Activated CD4-positive, alpha-beta T cell treated with anti-CD3 and anti-CD28 coated beads, Interleukin-2, Interleukin-6, amounts not matched to agents 100 ng/mL and 50 ng/mL, durations not matched to agents 16 hours and 8 hours (primary cell): ENCODE measurements around the gene MAML2.

Experiments
- DNase-seq: peaks from one replicate; pipeline ENCODE4 v3.0.0-alpha.2; 2020

MAML2 gene

GRCh38 chr11:96232132-96232531 lies 110.9 kb downstream of the MAML2 start:
- DNase-seq = no peak

DNA sequence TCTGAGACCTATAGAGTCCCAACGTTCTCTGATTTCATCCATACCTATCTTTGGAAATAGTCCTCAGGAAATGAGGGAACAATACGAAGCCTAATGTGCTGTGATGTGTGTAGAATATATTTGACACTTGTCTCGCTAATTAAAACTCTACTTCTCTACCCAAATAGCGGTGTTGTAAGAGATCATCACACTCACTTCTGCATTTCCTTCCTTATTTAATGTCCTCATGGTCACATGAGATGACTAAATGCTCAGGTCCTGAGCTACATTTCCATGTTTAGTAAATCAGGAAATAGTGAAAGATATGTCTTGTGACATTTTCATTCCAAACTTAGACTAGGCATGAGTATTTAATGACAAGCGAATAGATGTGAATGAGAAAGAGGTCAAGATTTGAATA lies 112.3 kb downstream of the MAML2 start:
- DNase-seq = no peak

DNA sequence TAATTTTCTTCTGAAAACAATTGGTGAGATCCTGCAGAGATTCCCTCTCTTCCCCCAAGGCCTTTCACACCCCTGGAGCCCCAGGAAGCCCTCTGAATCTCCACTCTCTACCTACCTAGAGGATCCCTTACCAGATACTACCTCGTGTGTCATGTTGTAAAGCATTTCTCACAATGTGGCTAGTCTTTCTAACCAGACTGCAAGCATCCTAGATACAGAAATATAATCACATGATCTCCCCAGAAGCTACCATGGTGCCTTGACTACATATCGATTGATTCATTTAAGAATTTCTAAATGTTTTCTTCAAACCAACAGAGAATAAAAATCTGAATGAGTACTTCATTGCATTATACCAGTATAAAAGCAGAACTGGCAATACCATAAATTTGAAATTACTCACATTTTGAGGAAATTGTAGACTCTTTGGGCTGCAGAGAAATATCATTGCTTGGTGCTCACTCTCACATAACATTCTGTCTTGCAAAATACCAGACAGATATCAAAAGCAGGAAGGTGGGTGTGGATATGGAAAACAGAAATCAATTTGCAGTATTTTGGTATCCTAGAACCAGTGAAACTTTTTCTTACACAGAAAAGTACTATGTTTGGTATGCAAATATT lies 113.5 kb downstream of the MAML2 start:
- no peak for DNase-seq

GRCh38 chr11:96228910-96229309 lies 114.1 kb downstream of the MAML2 start:
- no peak for DNase-seq

GRCh38 chr11:96228473-96228891 lies 114.5 kb downstream of the MAML2 start:
- DNase-seq = no peak

- DNase-seq = no peak
These were observed 115.8 kb downstream of the MAML2 start for GRCh38 chr11:96227244-96227643.

GRCh38 chr11:96223083-96223482 lies 119.9 kb downstream of the MAML2 start:
- DNase-seq = no peak

DNA sequence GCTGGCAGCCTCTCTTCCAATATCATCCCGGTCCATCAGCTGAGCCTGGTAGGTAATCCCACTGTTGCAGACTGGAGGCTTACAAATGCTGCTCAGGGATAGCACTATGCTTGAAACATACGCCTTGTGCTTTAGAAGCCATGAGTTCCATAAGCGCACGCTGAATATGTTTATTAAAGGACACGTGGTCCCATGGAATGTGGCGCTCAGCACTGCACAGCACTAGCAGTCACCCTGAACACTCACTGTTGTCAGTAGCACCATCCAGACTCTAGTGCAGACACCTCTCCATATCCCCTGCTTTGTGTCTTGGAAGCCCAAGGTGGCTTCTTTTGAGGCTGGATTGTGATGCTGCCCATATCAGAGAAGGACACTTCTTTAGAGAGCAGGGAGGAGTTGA lies 120.9 kb downstream of the MAML2 start:
- DNase-seq = no peak

DNA sequence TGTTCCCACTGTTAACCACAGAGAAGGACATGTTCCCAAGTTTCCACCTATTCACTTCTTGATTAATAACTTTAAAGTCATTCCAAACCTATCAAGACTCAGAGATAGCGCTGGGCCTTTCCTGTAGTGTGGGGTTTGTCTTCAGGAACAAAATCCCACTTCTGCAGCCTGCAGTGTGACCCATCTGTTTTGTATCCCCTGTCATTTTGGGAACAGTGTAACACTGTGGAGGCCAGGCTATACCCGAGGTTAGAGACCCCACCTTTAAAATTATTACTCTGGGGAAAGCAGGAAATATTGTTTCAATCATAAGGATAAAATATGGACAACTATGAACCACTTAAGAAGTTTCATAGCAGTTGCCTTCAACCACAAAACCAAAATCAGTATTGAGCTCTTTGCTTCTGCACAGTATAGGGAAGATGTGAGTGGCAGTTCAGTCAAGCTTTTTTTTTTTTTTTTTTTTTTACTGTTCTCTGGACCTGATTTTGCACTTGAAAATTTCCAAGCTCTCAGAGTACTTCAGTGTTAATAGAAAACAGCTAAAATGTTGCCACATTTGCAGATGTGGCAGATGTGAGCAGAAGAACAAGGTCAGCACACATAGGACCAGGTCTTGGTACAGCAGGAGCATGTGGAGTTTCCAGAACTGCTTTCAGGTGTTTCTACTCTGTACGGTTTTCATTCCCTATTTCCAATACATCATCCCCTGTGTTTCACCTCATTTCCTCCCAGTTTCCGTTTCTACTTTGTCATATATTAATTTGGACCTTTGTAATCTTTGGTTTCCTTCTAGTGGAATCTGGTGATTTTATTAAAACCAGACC lies 121.5 kb downstream of the MAML2 start:
- DNase-seq = no peak

GRCh38 chr11:96219981-96220623 lies 122.9 kb downstream of the MAML2 start:
- DNase-seq = no peak

GRCh38 chr11:96218901-96219300 lies 124.1 kb downstream of the MAML2 start:
- no peak for DNase-seq

DNA sequence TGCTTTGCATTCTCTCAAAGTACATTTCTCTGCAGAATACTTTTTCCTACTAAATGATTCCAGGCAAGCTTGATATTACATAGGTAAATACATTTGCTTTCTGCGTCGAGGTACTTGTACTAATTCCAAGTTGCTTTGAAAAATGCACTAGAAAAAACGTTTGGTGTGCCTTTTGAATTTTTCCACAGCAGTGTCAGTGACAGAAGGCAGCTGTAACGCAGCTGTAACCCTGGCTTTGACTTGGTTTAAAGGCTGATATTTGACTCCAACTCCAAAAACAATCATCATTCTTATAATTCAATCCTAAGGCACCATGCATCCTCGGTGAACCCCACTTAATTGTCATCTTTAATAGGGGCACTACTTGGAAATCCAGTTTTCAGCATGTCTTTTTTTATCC lies 125.0 kb downstream of the MAML2 start:
- DNase-seq = no peak

GRCh38 chr11:96217206-96217605 lies 125.8 kb downstream of the MAML2 start:
- DNase-seq = no peak

- DNase-seq = no peak
These were observed 127.2 kb downstream of the MAML2 start for GRCh38 chr11:96215826-96216225.

DNA sequence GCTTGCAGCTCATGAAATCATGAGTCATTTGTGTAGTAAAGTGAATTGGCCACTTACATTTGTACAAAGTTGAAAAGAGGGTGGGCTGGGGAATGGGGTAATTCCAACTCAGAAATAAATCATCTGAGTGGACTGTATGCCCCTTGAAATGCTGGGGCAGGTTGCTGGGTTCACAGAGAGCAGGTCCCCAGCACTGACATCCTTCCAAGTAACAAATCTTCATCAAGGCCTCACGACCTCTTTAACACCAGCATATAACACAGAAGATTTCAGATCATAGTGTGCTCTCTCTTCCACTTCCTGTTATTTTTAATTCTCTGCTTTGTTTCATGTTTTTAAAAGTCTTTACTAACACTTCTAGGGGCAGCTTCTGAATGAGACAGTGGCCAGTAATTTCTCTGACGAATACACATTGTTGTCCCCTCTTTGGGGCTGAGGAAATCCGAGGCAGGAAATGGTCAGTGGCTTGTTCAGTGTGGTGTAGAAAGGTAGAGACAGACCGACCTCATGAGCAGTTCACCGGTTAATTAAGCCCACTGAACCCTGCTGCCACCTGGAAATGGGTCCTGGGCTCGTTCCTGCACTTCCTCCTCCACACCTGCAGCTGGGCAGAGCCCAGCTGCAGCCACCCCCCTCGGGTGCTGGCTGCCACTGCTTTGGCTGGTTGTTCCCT lies 127.7 kb downstream of the MAML2 start:
- peak; percentile 53 for DNase-seq

DNA sequence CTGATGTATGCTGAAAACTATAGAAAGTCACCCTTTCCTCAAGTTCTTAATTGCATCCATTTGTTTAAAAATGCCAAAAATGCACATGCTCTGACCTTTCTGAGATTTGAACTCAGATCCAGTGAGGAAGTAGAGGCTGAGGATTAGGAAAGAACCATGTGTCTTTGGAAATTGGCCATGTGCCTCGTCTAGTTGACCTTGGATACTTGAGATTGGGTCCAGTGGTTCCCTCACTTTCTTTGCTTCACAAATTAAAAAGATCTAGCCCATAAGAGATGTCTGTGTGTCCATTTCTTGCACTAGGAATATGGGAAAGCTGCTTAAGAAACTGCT lies 128.3 kb downstream of the MAML2 start:
- DNase-seq = no peak

GRCh38 chr11:96213500-96213899 lies 129.5 kb downstream of the MAML2 start:
- DNase-seq = no peak

GRCh38 chr11:96211436-96211835 lies 131.6 kb downstream of the MAML2 start:
- DNase-seq = no peak

DNA sequence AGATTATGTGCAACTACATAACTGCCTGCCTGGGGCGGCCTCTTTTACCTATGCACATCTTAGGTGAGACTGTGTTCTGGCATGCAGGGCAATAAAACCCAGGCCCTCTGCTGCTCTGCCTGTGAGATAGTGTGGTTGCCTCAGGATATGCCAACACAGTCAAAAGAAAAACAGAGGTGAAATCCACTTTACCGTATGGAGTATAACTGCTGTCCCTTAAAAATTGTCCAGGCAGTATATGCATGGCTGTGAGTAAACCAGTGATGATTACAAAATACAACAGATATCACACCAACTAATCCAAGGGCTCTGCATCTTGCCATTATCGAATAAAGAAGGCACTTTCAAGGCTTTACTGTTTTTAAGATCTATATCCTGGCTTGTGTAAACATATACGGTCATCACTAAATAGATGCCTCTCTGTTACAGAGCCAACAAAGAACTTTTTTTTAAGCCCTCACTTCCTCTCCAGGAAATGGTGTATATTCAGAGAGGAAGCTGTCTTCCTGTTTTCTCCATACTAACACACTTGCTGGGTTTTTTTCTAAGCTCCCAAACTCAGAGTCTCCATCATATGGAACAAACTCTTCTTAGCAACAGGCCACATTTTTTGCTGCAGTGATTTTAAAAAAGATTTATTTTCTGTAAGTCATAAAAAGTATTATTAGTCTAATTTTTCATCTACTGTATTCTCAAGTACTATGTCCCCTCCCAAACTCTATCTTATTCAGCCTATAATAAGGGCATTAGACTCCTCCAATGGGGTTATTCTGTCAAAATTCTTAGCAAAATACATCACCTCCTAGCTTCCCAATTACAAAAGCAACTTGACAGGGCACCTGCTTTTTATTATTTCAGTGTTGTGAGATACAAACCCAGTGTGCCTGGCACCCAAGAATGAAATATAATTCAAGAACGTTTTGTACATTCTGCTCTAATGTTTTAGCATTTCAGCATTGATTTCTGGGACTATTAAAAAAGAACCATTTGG lies 135.2 kb downstream of the MAML2 start:
- DNase-seq = peak; percentile 63

DNA sequence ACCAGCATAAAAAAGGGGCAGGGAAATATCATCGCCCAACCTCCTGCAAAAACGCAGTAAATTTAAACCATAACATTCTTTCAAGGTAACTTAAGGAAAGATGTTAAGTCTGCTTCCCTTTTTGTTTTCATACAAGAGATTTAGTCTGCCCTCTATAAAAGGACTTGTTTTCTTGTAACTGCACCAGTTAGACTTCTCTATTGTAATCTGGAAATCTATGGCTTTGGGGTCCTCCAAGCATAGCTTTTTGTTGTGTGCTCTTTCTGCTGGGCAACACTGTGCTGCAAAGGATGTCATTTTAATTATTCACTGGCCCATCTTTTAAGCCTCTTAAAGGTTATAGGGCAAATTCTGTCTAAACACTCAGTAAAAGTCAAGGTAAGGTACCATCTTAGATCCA lies 136.0 kb downstream of the MAML2 start:
- no peak for DNase-seq

DNA sequence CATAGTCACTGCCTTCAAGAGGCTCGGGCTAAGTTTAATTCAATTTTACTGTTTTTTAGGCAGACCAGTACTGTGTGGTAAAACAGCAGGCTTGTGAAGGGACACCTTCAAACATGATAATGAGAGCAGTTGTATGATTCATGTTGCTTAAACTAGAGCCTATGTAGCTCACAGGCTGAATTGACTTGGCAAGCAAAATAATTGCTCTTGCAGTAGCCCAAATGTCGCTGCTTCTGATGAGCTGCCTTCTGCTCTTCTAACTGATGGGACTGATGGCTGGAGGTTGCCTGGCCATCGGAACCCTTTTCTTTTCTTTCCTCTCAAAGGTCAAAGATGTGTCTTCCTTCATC lies 137.6 kb downstream of the MAML2 start:
- DNase-seq = peak; percentile 44

DNA sequence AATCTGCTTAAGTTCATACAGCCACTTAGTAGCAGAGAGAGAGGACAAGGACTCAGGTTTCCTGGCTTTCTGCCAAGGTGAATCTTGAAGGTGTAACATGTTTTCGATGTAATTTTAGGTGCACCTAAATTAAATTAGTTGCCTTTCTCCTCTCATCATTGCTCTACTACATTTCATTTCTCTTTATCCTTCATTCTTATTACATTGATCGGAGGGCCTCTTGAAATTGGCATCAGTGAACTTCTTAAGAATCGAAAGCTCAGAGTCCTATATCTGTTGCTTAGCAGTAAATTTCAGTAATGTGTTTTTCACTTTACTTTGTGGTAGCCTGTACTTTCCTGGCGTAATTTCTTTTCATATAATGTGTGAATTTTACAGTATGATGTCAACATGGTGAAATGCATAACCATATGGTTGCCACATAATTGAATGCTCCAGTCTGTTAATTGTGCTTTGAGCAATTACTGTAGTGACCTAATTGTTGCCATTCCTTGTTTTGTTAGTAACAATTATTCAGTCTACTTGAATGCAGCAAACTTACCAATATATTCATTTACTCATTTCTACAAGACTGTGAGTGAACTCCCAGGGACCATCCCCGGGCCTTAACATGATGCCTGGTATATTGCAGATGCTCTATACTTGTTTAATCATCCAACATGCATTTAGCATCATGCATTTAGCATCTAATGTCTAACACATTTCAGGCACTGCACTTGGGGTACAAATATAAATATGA lies 138.1 kb downstream of the MAML2 start:
- DNase-seq = peak; percentile 60
